Caco-2 (cell line): ENCODE data around the gene ZNF337. TPM values are rescaled to one million over a fixed set of nuclear protein-coding genes. Genes with fewer than 3 reads are reported as not detected.

Source experiments
- BruUV-seq: library from RNA; stranded (reverse); fragments of 400-500 nt; replicated peaks from 2 replicates; lab custom pipeline; 2021; lab: Mats Ljungman, UMichigan
- CTCF ChIA-PET: fragments of 300-600 bp; sonication (Branson Sonifier 250); formaldehyde crosslinking; loops from one replicate; lab custom pipeline; 2022; ENCODE audit warnings: antibody characterized with exemption; lab: Charles Lee
- POLR2A ChIA-PET: fragments of 300-600 bp; sonication (Branson Sonifier 250); formaldehyde crosslinking; loops from one replicate; lab custom pipeline; 2022; ENCODE audit warnings: antibody characterized with exemption; lab: Charles Lee
- DNase-seq, 2 experiments: peaks; one replicate each; pipeline versions ENCODE4 v3.0.0 to v3.0.0-alpha.2; 2020 to 2022
- H3K27me3 ChIP-seq: replicated peaks from 2 replicates; pipeline ENCODE4 v1.6.0; 2011; ENCODE audit warnings: low read length; ENCODE audit not compliant: control insufficient read depth, insufficient read depth
- H3K36me3 ChIP-seq: 2 replicates; pipeline ENCODE4 v1.5.1; 2011; ENCODE audit warnings: low read length; ENCODE audit not compliant: control insufficient read depth, insufficient read depth
- H3K4me1 ChIP-seq: fragments of 250-450 bp; sonication (Bioruptor Pico); 2 replicates; pipeline ENCODE4 v1.5.1; 2020; ENCODE audit warnings: mild to moderate bottlenecking
- H3K4me3 ChIP-seq: 2 replicates; pipeline ENCODE4 v1.5.1; 2011; ENCODE audit warnings: low read depth, mild to moderate bottlenecking, control low read depth, low read length
- H3K9me3 ChIP-seq: fragments of 250-450 bp; sonication (Bioruptor Pico); 2 replicates; pipeline ENCODE4 v1.5.1; 2020; ENCODE audit warnings: mild to moderate bottlenecking, moderate library complexity
- H3K27ac Mint-ChIP-seq: one replicate; pipeline ENCODE4 v1.8.0; 2022; ENCODE audit warnings: mixed read lengths; ENCODE audit not compliant: unreplicated experiment
- H3K27me3 Mint-ChIP-seq: one replicate; pipeline ENCODE4 v1.8.0; 2022; ENCODE audit warnings: mixed read lengths; ENCODE audit not compliant: insufficient read depth, unreplicated experiment
- H3K36me3 Mint-ChIP-seq: one replicate; pipeline ENCODE4 v1.8.0; 2022; ENCODE audit warnings: mild to moderate bottlenecking, mixed read lengths; ENCODE audit not compliant: insufficient read depth, unreplicated experiment
- H3K4me1 Mint-ChIP-seq: one replicate; pipeline ENCODE4 v1.8.0; 2022; ENCODE audit warnings: low read depth, mixed read lengths; ENCODE audit not compliant: unreplicated experiment
- H3K4me3 Mint-ChIP-seq: one replicate; pipeline ENCODE4 v1.8.0; 2022; ENCODE audit warnings: mild to moderate bottlenecking, moderate library complexity, mixed read lengths; ENCODE audit not compliant: unreplicated experiment
- H3K9me3 Mint-ChIP-seq: one replicate; pipeline ENCODE4 v1.8.0; 2022; ENCODE audit warnings: mixed read lengths; ENCODE audit not compliant: unreplicated experiment
- intact Hi-C: fragments of 100-400 bp; cut with micrococcal nuclease; formaldehyde crosslinking; loops from one replicate; pipeline ENCODE4 v1.10.0; 2022; ENCODE audit not compliant: unreplicated experiment
- total RNA-seq: library from RNA; stranded (reverse); gene quantifications from 2 replicates; pipeline ENCODE4 v1.2.3, GENCODE V29; 2022
- TF ChIP-seq, protein P1 (sequence below), 2 experiments: fragments of 200-600 bp in 1 of 2; IDR thresholded peaks; 1 replicate in 1 of 2; 2 replicates in 1 of 2; pipeline versions ENCODE4 v1.5.1 to v1.8.0; 2011 to 2022; ENCODE audit warnings: antibody characterized with exemption in 1 of 2, control low read depth in 1 of 2, inconsistent platforms in 1 of 2, low read depth in 1 of 2, low read length in 1 of 2, mild to moderate bottlenecking in 1 of 2, moderate library complexity in 1 of 2; ENCODE audit not compliant: insufficient read depth in 1 of 2, severe bottlenecking in 1 of 2, unreplicated experiment in 1 of 2

ZNF337 gene
- total RNA-seq, 1 experiment from 2014 or later: 7.4 TPM

DNA sequence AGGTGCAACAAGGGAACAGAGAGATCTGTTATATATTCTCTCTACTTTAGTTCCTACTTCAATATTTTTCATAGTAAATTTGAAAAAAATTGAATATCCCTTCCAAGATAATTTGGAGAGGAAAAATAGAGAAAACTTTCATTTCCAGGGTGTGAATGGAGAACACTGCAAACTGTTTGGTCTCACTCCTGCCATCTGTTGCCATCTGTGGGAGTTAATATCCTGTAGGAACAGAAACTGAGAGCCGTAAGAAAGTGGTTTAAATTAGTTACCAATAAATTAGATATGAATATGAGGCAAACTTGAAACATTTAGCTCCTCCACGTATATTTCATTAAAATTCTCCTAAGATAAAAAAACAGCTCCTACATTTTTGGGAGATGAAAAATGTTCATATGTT is 4.2 kb downstream of the ZNF337 start:
- TF ChIP-seq, protein P1, sequence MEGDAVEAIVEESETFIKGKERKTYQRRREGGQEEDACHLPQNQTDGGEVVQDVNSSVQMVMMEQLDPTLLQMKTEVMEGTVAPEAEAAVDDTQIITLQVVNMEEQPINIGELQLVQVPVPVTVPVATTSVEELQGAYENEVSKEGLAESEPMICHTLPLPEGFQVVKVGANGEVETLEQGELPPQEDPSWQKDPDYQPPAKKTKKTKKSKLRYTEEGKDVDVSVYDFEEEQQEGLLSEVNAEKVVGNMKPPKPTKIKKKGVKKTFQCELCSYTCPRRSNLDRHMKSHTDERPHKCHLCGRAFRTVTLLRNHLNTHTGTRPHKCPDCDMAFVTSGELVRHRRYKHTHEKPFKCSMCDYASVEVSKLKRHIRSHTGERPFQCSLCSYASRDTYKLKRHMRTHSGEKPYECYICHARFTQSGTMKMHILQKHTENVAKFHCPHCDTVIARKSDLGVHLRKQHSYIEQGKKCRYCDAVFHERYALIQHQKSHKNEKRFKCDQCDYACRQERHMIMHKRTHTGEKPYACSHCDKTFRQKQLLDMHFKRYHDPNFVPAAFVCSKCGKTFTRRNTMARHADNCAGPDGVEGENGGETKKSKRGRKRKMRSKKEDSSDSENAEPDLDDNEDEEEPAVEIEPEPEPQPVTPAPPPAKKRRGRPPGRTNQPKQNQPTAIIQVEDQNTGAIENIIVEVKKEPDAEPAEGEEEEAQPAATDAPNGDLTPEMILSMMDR (IDR thresholded peaks at IDR 0.05; ENCODE audit: insufficient read depth in 1 of 2, low read depth in 1 of 2, low read length in 1 of 2, severe bottlenecking in 1 of 2, unreplicated experiment in 1 of 2): no peak
- Histone ChIP-seq H3K4me1 (no peaks in the 10 kb centered on the region), H3K27me3 (no peaks in the 10 kb centered on the region), H3K4me3 (no peak overlapping the region), H3K9me3 (no peaks in the 10 kb centered on the region), H3K36me3 (no peaks in the 10 kb centered on the region)
- Mint-ChIP-seq H3K27ac (no peak overlapping the region), H3K9me3 (no peaks in the 10 kb centered on the region), H3K4me1 (peaks cover 2% of the 10 kb centered on the region), H3K4me3 (no peak overlapping the region), H3K27me3 (no peaks in the 10 kb centered on the region), H3K36me3 (peaks cover 6% of the 10 kb centered on the region)
- ChIA-PET POLR2A (no interaction called here), CTCF (no interaction called here)
- DNase-seq: no peak
- BruUV-seq: no TSS peak
- intact Hi-C loops: loop anchor here (10.0 kb wide), 2 partner anchors 228 to 262 kb away; no protein-coding TSS in a partner anchor

DNA sequence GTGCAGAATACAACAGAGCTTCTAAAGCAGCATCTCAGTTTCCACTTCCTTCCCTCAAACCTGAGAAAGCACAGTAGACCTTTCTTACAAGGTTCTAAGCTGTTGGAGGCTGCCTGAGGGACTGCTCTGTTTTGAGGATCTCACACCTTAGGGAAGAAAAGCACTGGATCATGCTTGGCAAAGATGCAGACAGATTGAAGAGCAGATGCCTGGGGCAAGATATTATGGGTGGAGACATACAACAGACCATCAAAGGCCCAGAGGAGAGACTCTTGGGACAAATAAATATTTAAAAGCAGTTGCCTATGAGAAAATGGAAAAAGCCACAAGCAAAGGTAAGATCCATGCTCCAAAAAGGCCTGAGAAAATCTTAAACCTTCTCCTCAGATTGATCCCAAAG is 6.2 kb downstream of the ZNF337 start:
- H3K36me3 Mint-ChIP-seq: peaks cover 12% of the 10 kb centered on the region
- TF ChIP-seq, protein P1 (IDR thresholded peaks at IDR 0.05; ENCODE audit: insufficient read depth in 1 of 2, low read depth in 1 of 2, low read length in 1 of 2, severe bottlenecking in 1 of 2, unreplicated experiment in 1 of 2): no peak
- CTCF ChIA-PET: no interaction called here

DNA sequence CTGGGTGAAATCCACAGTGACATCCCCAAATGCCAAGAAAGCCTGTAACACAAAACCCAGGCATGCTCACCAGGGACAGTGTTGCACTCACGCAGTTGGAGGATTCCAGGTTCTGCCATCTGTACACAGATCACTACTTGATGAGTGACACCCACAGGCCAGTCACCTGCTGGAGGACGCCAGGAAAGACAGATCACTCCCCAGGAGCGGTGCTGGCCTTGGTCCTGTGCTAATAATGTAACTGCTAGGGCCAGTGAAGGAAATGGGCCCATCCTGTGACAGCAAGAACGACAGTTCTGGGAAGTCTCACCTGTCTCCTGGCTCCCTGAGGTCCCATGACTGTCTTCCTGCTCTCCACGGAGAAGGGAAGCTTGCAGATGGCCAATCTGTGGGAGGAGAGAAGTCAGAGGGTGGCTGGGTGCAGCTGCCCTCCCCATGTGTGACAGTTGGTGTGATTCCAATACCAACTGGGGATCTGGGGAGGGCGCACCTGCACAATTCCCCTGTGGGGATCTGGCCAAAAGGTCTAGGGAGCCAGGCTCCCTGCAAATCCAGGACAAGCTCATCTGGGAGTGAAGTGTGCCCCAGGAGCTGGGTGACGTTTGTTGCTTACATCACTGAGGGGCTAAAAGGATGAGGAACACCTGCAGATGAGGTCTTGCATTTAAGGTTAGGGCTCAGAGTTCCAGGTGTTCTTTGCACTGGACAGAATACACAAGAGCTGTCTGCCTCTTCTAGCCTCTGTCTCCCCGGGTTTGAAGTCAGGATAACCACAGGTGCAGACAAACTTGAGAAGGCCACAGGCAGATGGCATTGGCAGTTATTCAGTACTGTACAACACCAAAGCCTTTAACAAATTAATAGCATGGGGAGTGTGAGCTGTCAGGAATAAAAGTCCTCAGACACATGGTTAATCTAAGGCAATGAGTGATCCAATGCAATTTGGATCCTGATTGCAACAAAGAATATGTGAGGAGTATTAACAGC is 10.3 kb downstream of the ZNF337 start:
- CTCF ChIA-PET: no interaction called here
- Histone ChIP-seq H3K4me1 (no peaks in the 10 kb centered on the region), H3K4me3 (no peak overlapping the region), H3K9me3 (no peaks in the 10 kb centered on the region), H3K27me3 (no peaks in the 10 kb centered on the region), H3K36me3 (no peaks in the 10 kb centered on the region)
- TF ChIP-seq, protein P1 (IDR thresholded peaks at IDR 0.05; ENCODE audit: insufficient read depth in 1 of 2, low read depth in 1 of 2, low read length in 1 of 2, severe bottlenecking in 1 of 2, unreplicated experiment in 1 of 2): no peak
- DNase-seq: peak in 1 of 2 experiments; percentile 19
- Mint-ChIP-seq H3K36me3 (peaks cover 23% of the 10 kb centered on the region), H3K4me3 (no peak overlapping the region), H3K27ac (no peak overlapping the region), H3K4me1 (no peaks in the 10 kb centered on the region), H3K27me3 (no peaks in the 10 kb centered on the region), H3K9me3 (peaks cover 9% of the 10 kb centered on the region)
- BruUV-seq: no TSS peak
- intact Hi-C loops: no loop called here
- POLR2A ChIA-PET: interaction anchor here (0.5 kb wide), 1 partner anchor 221 kb away, joined by 3 read pairs; no protein-coding TSS in a partner anchor

More for the DNA sequence above, 6.2 kb downstream of the ZNF337 start:
- Mint-ChIP-seq H3K9me3 (no peaks in the 10 kb centered on the region), H3K4me1 (no peaks in the 10 kb centered on the region), H3K27ac (no peak overlapping the region), H3K4me3 (no peak overlapping the region), H3K27me3 (no peaks in the 10 kb centered on the region)
- Histone ChIP-seq H3K4me3 (no peak overlapping the region), H3K27me3 (no peaks in the 10 kb centered on the region), H3K4me1 (no peaks in the 10 kb centered on the region), H3K9me3 (no peaks in the 10 kb centered on the region), H3K36me3 (no peaks in the 10 kb centered on the region)
- DNase-seq: no peak
- no TSS peak for BruUV-seq
- POLR2A ChIA-PET: no interaction called here
- intact Hi-C loops: loop anchor here (10.0 kb wide), 2 partner anchors 226 to 264 kb away; no protein-coding TSS in a partner anchor
